AG09319 (cell line): Measurements from ENCODE around the gene ZNF540.
"Not testable (repeated sequence)": the region's sequence is repeated elsewhere in the genome, so short reads cannot be mapped to it uniquely, and the experiment has no call there.

Experiments
- DNase-seq: peaks from one replicate; pipeline ENCODE4 v3.0.0-alpha.2; 2010; ENCODE audit warnings: low read depth; ENCODE audit errors: extremely low read depth
- CTCF ChIP-seq: IDR thresholded peaks from 2 replicates; pipeline ENCODE4 v1.5.1; 2011; ENCODE audit warnings: low read depth, mild to moderate bottlenecking, inconsistent platforms, low read length, moderate library complexity

ZNF540 gene

GRCh38 chr19:37655689-37656371 is 61.2 kb downstream of the ZNF540 start:
- no peak for TF ChIP-seq CTCF
- DNase-seq: peak; percentile 40

- not testable (repeated sequence) for DNase-seq
Observed at GRCh38 chr19:37657157-37657556, 62.5 kb downstream of the ZNF540 start.
